ENCODE results near the gene MIB2.
"Not testable (repeated sequence)": the region's sequence is repeated elsewhere in the genome, so short reads cannot be mapped to it uniquely, and the experiment has no call there.

Gene MIB2

DNA sequence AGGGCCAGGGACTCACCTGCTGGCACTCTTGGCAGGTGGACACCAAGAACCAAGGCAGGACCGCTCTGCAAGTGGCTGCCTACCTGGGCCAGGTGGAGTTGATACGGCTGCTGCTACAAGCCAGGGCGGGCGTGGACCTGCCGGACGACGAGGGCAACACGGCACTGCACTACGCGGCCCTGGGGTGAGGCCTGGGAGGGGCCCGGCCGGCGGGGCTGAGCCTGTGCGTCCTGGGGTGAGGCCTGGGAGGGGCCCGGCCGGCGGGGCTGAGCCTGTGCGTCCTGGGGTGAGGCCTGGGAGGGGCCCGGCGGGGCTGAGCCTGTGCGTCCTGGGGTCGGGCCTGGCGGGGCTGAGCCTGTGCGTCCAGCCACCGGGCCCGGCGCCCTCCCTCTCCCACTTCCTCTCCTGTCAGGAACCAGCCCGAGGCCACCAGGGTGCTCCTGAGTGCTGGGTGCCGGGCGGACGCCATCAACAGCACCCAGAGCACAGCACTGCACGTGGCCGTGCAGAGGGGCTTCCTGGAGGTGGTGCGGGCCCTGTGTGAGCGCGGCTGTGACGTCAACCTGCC is 12.0 kb downstream of the MIB2 start:
- no peak for DNase-seq (ENCODE audit: low spot score)

DNA sequence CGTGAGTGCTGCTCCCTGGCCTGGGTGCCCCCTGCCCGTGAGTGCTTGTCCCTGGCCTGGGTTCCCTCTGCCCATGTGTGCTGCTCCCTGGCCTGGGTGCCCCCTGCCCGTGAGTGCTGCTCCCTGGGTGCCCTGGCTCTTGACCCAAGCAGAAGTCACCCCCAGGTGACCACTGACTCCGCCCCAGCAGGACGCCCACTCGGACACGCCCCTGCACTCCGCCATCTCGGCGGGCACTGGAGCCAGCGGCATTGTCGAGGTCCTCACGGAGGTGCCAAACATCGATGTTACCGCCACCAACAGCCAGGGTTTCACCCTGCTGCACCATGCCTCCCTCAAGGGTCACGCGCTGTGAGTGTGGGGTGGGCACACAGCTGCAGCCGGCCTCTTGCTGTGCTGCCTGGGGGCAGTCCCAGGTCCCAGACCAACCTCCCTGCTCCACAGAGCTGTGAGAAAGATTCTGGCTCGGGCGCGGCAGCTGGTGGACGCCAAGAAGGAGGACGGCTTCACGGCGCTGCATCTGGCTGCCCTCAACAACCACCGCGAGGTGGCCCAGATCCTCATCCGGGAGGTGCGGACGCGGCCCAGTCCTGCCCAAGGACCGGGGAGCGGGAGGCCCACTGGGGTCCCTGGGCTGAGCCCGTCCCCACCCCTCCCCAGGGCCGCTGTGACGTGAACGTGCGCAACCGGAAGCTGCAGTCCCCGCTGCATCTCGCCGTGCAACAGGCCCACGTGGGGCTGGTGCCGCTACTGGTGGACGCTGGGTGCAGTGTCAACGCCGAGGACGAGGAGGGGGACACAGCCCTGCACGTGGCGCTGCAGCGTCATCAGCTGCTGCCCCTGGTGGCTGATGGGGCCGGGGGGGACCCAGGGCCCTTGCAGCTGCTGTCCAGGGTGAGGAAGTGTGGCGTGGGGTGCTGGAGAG is 12.8 kb downstream of the MIB2 start:
- no peak for DNase-seq (ENCODE audit: low spot score)

DNA sequence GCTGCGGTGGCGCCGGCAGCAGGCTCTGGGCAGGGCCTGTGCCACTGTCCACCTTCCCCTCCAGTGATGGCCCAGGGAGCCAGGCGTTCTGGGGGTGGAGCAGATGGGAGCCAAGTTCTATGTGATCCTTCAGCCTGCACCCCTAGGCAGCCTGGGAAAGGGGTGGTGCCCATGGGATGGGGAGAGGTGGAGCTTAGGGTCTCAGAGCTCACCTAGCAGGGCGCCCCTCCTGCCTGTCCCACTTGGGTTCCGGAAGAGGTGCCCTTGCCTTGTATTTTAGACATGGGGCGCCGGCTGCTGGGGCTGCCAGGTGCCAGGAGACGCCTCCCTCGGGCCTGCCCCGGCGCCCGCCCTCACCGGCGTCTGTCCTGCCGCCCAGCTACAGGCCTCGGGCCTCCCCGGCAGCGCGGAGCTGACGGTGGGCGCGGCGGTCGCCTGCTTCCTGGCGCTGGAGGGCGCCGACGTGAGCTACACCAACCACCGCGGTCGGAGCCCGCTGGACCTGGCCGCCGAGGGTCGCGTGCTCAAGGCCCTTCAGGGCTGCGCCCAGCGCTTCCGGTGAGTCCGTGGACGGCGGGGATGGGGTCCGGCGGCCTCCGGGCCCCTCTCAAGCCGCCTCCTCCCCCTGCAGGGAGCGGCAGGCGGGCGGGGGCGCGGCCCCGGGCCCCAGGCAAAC is 13.6 kb downstream of the MIB2 start:
- no peak for DNase-seq (ENCODE audit: low spot score)

DNA sequence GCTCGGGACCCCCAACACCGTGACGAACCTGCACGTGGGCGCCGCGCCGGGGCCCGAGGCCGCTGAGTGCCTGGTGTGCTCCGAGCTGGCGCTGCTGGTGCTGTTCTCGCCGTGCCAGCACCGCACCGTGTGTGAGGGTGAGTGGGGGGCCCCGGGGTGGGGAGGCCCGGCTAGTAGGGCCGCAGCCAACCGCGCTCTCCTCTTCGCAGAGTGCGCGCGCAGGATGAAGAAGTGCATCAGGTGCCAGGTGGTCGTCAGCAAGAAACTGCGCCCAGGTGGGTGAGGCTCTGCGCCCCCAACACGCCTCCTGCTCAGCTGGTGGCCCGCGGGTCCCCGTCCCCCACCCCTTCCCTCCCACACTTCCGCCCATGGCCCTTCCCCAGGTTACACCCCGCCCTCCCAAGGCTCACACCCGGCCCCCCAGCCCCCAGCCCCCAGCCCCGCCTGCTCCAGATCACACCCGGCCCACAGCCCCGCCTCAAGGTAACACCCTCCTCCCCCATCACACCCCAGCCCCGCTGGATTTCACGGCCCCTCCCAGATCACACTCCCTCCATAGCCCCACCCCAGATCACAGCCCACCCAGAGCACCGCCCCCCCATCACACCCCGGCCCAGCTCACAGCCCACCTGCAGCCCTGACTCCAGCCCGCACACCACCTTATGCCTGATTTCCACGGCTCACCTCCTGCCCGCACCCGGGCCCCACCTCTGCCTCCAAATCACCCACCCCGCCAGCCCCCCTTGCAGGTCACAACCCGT is 14.3 kb downstream of the MIB2 start:
- no peak for DNase-seq (ENCODE audit: low spot score)

DNA sequence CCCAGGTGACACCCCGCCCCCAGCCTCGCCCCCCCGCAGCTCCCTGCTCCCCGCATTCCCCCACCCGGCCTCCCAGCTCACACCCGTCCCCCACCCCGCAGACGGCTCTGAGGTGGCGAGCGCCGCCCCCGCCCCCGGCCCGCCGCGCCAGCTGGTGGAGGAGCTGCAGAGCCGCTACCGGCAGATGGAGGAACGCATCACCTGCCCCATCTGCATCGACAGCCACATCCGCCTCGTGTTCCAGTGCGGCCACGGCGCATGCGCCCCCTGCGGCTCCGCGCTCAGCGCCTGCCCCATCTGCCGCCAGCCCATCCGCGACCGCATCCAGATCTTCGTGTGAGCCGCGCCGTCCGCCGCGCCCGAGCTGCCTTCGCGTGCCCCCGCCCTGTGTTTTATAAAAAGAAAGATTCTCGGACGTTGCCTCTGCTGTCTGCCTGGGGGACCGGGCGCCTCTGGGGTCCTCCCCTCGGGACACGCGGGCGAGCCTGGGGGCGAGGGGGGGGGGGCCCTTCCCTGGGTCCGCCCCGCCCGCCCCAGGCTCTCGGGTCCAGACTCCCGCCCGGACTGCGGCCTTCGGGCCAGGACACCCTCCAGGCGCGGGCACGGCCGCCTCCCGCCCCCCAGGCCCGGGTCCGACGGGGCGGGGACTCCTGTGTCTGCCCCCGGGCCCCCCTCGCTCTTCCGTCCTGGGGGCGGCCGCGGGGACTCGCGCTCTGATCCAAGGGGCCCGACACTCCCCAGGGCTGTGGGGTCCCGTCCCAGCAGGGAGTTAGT is 15.1 kb downstream of the MIB2 start:
- DNase-seq (ENCODE audit: low spot score): peak; percentile 46

- DNase-seq (ENCODE audit: low spot score): no peak
Observed at GRCh38 chr1:1630965-1631781, 15.9 kb downstream of the MIB2 start.

DNA sequence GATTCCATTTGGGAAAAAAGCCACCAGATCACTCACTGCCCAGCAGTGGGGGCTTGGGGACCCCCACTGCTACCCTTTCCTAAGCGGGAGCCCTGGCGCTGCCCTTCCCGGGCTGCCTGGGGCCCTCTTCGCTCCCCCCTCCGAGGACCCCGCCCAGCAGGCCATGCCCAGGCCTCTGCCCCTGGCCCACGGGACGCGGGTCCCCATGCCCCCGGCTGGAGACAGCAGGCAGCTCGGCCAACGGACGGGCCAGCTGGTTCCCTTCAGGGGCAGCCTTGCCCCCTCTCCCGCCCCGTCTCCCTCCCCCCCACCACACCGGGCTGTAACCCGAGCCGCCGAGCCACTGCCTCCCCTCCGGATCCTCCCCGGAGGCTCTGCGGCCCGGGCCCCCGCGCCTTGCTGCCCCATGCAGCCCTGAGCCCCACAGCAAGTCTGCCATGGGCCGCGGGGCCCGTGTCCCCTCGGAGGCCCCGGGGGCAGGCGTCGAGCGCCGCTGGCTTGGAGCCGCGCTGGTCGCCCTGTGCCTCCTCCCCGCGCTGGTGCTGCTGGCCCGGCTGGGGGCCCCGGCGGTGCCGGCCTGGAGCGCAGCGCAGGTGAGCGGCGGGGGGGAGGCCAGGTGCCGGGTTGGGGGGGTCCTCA is 16.6 kb downstream of the MIB2 start, which contains the start of gene MMP23B:
TSS of gene MMP23B (plus strand) at position 392 of the 639 bp plus-strand sequence. CDS start at position 438, 46 bp downstream.
- DNase-seq (ENCODE audit: low spot score): no peak

GRCh38 chr1:1633409-1633808 is 18.1 kb downstream of the MIB2 start:
- DNase-seq (ENCODE audit: low spot score): not testable (repeated sequence)

DNA sequence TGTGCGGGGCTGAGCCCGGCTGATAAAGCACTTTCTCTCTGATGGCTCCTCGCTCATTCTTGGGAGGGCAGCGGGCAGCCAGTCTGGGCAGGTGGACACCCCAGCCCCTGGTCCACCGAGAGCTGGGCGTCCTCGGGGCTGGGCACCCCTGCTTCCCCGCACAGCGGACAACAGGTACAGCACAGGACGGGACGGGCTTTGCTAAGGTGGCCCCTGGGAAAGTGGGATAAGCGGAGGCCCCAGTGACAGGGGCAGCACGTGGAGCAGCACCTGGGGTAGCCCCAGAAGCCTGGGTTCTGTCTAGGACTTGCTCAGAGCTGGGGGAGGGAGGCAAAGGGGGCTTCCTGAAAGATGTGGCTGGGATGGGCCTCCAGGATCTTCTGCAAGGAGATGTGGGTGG is 19.3 kb downstream of the MIB2 start:
- not testable (repeated sequence) for DNase-seq (ENCODE audit: low spot score)

DNA sequence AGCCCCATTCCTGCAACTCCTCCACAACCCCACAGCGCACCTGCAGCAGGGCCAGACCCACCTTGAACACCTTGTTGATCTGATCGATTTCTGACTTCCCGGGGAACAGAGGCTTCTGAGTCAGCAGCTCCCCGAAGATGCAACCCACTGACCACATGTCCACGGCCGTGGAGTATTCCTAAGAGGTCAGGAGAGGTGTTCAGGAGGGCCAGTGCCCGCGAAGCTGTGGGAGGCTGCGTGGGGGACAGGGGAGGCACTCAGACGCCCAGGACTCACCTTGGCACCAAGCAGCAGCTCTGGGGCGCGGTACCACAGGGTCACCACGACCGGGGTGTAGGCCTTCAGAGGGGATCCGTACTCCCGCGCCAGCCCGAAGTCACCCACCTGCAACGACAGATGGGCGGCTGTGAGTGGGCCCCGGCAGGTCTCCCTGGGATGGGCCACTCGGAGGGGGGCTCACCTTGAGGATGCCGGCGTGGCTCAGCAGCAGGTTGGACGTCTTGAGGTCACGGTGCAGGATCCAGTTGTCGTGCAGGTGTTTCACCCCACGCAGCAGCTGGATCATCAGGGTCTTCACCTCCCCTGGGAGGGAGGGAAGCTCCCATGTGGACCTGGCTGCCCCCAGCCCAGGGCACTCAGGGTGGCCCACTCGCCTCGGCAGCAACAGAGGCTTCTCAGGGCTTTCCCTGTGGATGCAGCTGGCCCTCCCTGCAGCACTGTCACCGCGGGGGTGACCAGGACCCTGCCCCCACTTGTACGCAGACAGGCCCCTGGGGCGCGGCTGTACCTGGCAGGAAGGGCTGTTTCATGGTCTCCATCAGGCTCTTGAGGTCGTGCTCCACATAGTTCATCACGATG is 21.6 kb downstream of the MIB2 start:
- DNase-seq (ENCODE audit: low spot score): not testable (repeated sequence)

- DNase-seq (ENCODE audit: low spot score): not testable (repeated sequence)
Observed at GRCh38 chr1:1637479-1637875, 22.2 kb downstream of the MIB2 start.

- DNase-seq (ENCODE audit: low spot score): not testable (repeated sequence)
Observed at GRCh38 chr1:1638528-1638927, 23.2 kb downstream of the MIB2 start.

GRCh38 chr1:1639368-1639767 is 24.1 kb downstream of the MIB2 start:
- not testable (repeated sequence) for DNase-seq (ENCODE audit: low spot score)

GRCh38 chr1:1640081-1640480 is 24.8 kb downstream of the MIB2 start:
- DNase-seq (ENCODE audit: low spot score): not testable (repeated sequence)

GRCh38 chr1:1640711-1641461 is 25.6 kb downstream of the MIB2 start:
- DNase-seq (ENCODE audit: low spot score): not testable (repeated sequence)

DNA sequence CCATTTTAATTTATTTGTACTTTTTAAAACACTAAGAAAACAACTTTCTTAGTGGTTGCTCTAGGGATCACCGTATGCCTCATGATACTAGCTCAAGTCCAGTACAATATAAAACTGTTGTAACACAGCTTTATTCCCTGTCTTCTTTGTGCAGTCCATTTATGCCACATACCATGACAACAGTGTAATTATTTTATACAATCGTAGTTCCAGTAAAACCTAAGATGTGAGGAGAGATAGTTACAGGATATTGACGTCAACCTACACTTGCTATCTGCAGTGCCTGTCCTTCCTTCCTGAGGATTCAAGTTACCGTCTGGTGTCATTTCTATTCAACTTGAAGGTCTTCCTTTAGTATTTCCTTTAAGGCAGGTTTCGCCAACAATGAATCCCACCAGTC is 31.0 kb downstream of the MIB2 start:
- DNase-seq (ENCODE audit: low spot score): peak; percentile 52

GRCh38 chr1:1647567-1648241 is 32.4 kb downstream of the MIB2 start:
- not testable (repeated sequence) for DNase-seq (ENCODE audit: low spot score)
